SIG-M5 treated with dmso at 0.1 percent for 504 hours (cell line): Measurements from ENCODE around the gene WDR27.
"Not testable (repeated sequence)": the region's sequence is repeated elsewhere in the genome, so short reads cannot be mapped to it uniquely, and the experiment has no call there.

ENCODE experiments used
- DNase-seq: peaks from one replicate; lab custom pipeline; 2025; ENCODE audit not compliant: unreplicated experiment; lab: John Stamatoyannopoulos, UW

The WDR27 gene

GRCh38 chr6:169618526-169619490 lies 83.0 kb downstream of the WDR27 start:
- DNase-seq: no peak

- DNase-seq: no peak
Measured at GRCh38 chr6:169617562-169617961, 84.3 kb downstream of the WDR27 start.

DNA sequence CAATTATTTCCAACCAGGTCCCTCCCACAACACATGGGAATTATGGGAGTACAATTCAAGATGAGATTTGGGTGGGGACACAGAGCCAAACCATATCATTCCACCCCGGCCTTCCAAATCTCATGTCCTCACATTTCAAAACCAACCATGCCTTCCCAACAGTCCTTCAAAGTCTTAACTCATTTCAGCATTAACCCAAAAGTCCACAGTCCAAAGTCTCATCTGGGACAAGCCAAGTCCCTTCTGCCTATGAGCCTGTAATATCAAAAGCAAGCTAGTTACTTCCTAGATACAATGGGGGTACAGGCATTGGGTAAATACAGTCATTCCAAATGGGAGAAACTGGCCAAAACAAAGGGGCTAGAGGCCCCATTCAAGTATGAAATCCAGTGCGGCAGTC lies 93.2 kb downstream of the WDR27 start:
- not testable (repeated sequence) for DNase-seq

- DNase-seq: no peak
Measured at GRCh38 chr6:169604076-169604475, 97.8 kb downstream of the WDR27 start.

GRCh38 chr6:169601129-169601528 lies 100.7 kb downstream of the WDR27 start:
- not testable (repeated sequence) for DNase-seq

GRCh38 chr6:169592558-169592957 lies 109.3 kb downstream of the WDR27 start:
- no peak for DNase-seq

DNA sequence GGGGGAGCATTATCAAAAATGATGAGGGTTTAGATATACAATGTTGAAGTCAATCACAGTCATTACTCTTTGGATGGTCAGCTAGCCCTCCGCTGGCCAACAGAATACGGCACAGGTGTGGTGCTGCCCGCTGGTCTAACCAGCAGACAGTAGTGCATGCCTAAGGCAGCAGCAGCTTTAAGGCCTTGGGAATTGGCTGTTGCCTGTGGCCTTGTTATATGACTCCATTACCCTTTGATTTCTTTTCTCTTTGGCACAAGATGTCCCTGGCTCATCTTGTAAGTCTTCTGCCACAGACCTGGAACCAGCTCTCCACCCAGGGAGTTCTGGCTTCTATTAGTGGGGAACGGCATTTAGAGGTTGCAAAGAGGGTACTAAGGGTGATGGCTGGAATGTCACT lies 110.2 kb downstream of the WDR27 start:
- no peak for DNase-seq

DNA sequence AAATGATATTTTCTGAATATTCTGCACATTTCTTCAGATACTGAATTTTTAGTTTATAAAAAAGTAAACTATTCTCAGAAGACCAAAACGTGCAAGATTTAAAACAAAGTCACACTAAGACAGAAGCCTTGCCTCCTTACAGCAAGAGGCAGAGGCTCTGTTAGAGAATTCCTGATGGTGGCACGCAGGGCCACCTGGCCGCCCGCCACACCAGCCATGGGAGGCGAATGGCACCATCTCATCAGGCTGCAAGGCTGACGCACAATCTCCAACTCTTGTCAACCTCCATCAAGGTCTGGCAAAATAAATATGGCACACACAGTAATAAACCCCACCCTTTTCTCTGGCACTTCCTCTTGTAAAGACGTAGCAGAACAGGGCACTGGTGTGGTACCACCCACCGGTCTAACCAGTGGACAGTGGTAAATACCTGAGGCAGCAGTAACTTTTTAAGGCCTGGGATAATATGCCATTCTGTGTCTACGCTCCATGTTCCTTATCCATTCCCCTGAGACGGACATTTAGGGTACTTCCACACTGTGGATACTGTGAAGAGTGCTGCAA lies 111.4 kb downstream of the WDR27 start:
- no peak for DNase-seq

DNA sequence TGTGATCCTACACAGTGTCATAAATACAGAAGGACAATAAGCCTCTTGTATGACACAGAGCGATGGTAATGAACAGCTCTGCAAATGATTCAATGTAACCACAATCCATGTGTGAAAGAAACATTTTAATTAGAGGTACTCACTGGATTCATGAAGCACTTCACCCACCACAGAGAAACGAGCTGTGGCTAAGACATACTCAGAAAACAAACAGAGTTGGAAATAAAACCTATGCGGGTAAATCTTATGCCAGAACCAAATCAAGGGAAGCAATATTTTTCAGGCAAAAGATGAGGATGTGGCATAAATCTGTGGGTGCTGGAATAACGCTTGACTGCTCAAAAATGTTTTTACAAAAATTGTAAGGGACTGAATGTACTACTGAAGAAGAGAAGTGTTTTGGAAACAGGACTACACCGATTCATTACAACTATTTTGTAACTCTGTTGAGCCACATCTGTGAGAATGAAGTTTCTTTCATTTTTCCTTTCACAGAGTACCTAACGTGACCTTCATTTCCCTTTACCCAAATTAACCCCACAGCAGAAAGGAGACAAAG lies 112.1 kb downstream of the WDR27 start:
- no peak for DNase-seq

DNA sequence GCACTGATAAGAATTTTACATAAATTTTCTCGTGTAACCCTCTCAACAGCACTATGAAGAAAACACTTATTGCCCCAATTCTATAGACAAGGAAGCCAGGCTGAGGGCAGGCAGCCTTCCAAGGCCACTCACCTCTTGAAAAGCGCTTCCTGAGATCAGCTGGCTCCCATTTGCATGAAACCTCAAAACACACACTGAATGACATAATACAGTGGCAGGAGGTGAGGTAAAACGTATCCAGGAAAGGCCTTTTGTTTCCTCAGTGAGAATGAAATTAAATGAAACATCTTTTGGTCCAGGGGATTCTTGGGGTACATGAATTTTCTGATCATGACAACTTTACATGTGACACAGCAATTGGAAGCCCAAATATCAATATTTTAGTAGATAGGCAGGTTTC lies 112.5 kb downstream of the WDR27 start:
- no peak for DNase-seq

GRCh38 chr6:169587975-169588374 lies 113.9 kb downstream of the WDR27 start:
- DNase-seq: no peak

GRCh38 chr6:169583886-169584541 lies 117.8 kb downstream of the WDR27 start:
- no peak for DNase-seq

DNA sequence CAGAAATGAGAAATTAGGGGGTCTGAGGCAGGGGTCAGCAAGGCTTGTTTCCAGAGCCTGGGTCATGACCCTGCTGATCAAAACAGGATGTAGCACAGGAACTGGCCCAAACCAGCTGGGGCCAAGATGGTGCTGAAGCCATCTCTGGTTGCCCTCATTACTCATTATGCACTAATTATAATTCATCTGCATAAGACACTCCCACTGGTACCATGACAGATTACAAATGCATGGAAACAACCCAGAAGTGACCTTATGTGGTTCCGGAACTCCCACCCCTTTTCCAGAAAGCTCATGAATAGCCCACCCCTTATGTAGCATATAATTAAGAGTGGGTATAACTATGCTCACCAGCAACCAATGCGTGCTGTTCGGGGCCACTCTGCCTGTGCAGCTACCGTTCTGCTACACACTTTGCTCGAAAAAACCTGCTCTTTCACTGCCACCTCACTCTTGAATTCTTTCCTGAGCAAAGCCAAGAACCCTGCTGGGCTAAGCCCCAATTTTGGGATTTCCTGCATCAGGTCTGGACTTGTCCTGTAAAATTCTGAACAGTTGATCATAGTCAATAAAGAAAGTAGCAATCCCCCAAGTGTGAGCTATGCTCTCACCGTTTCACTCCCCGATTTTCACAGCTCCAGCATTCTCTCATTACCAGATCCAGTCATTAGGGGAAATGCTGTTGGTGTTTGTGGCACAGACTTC lies 122.3 kb downstream of the WDR27 start:
- DNase-seq: no peak

GRCh38 chr6:169577974-169578373 lies 123.9 kb downstream of the WDR27 start:
- no peak for DNase-seq

GRCh38 chr6:169577236-169577635 lies 124.6 kb downstream of the WDR27 start:
- DNase-seq: no peak

DNA sequence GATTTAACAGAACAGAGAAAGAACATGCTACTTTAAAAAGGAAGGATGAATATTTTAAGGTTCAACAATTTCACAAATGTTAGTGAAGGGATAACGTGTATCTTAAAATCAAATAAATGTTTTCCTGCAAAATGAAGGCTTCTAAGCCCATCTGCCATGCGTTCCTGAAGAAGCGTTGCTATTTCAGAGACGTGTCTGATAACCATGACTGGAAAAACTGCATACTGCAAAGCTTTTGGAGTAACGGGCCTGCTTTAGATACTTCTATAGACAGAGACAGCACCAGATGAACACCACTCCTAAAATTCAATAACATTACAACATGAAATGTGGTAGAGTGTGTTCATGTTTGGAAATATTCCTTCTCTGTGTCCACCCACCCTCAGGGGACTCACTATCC lies 126.0 kb downstream of the WDR27 start:
- no peak for DNase-seq

- no peak for DNase-seq
Measured at GRCh38 chr6:169575365-169575764, 126.5 kb downstream of the WDR27 start.

DNA sequence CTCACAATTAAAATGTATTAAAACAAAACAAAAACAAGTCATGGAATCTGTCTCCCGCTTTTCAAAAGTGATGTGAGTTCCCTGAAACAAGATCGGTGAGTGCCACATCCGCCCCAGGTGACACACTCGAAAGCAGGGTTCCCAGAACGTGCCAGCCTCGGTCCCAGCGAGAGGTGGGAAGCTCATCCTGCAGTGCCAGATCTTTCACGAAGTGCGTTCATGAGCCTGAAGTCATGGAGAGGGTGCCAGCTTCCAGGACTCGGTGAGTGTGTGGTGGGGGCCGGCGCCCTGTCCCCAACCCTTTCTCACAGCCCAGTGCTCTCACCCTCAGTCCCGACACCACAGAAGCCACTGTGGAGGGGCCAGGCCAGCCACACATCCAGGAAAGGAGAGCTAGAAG lies 127.4 kb downstream of the WDR27 start:
- DNase-seq: no peak

DNA sequence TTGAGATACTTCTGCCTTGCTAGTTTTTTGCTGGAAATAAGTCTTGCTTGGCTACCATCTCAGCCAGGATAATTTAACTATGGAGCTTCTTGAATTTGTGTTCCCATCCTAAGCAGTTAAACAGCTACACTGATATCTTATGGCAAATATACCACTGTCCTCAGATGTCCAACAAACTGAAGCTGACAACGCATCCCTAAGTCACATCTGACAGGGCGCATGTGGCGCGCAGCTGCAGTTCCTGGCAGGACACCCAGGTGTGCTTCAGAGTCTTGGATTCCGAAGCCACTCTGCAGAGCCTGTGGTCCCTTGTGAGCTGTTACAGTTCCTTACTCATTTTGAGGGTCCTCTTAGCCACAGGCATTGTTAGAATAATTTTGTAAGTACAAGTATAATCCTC lies 127.9 kb downstream of the WDR27 start:
- no peak for DNase-seq

DNA sequence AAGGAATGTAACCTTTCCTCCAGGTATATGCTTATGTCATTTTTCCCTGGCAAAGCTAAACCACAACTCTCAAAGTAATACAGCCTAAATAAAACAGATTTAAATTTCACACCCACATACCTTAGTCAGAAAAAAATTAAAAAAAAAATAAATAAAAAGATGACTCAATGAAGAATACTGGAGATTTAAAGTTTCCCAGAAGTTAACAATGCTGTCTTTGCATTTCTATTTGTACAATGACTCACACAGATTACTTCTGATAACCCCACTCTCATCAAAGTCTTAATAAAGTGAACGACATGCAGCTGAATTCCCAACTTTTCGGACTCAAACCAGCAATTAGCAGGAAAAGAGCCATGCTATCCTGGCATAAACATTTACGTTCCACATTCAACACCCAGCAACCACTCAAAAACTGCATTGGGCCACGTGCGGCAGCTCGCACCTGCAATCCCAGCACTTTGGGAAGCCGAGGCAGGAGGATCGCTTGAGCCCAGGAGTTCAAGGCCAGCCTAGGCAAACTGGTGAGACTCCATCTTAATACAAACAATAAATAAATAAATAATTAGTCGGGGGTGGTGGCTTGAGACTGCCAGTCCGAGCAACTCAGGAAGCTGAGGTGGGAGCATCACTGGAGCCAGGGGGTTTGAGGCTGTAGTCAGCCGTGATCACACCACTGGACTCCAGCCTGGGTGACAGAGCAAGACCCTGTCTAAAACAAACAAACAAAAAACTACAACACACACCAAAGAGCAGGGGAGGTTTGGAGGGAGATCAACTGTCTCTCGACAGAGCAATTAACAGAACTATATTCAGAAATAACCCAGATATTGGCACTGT lies 130.5 kb downstream of the WDR27 start:
- DNase-seq: no peak
